GM13977 (cell line): Measurements from ENCODE around the gene DGCR6.
"Not testable (repeated sequence)": the region's sequence is repeated elsewhere in the genome, so short reads cannot be mapped to it uniquely, and the experiment has no call there.

Experiments used
- DNase-seq: peaks from one replicate; pipeline ENCODE4 v3.0.0; 2012; ENCODE audit warnings: low spot score
- in situ Hi-C: fragments of 300-500 bp; cut with MboI; formaldehyde crosslinking; loops from one replicate; pipeline ENCODE4 v1.12.0; 2022; ENCODE audit warnings: low sequenced_read_pairs, low pct_unique_long_range_greater_than_20kb, mixed read lengths, inconsistent platforms; ENCODE audit not compliant: unreplicated experiment
- TF ChIP-seq, protein P1 (sequence below): IDR thresholded peaks from 2 replicates; pipeline ENCODE4 v1.5.1; 2012; ENCODE audit warnings: mild to moderate bottlenecking, control low read depth; ENCODE audit not compliant: insufficient read depth; ENCODE audit errors: extremely low read depth, missing control alignments

Gene DGCR6

DNA sequence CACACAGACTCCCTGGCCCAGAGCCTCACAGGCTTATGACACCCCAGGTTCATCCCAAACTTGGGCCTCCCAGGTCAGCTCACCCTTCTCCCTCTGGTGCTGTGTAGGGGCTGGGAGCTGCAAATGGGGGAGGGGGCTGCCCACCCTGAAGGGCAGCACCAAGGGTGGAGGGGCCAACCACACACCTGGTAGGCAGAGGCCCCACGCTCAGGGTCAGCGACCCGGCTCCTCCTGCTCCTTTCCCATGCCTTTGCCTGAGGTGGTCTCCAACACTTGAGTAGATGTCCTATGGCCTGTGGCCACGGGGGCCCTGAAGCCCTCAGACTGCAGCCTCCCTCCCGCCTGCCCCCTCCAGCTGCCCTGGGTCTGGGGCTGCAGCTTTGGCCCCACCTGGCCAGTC is 3.4 kb downstream of the DGCR6 start:
- no peak for DNase-seq
- in situ Hi-C loops = no loop called here
- TF ChIP-seq, protein P1, sequence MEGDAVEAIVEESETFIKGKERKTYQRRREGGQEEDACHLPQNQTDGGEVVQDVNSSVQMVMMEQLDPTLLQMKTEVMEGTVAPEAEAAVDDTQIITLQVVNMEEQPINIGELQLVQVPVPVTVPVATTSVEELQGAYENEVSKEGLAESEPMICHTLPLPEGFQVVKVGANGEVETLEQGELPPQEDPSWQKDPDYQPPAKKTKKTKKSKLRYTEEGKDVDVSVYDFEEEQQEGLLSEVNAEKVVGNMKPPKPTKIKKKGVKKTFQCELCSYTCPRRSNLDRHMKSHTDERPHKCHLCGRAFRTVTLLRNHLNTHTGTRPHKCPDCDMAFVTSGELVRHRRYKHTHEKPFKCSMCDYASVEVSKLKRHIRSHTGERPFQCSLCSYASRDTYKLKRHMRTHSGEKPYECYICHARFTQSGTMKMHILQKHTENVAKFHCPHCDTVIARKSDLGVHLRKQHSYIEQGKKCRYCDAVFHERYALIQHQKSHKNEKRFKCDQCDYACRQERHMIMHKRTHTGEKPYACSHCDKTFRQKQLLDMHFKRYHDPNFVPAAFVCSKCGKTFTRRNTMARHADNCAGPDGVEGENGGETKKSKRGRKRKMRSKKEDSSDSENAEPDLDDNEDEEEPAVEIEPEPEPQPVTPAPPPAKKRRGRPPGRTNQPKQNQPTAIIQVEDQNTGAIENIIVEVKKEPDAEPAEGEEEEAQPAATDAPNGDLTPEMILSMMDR = no peak

DNA sequence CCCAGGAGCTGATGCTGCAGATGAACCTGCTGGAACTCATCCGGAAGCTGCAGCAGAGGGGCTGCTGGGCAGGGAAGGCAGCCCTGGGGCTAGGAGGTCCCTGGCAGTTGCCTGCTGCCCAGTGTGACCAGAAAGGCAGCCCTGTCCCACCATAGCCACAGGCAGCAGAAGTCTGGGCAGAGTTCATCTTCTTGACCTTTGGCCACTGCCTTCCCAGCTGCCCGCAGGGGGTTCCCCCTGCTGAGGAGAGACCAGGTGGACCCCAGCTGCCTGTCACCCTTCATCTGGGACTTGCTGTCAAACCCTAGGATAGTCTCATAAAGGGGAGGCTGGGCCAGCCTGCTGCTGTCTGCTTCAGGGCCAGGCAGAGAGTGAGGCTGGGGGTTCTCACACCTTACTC is 5.4 kb downstream of the DGCR6 start:
- DNase-seq, in situ Hi-C loops: not testable (repeated sequence)

DNA sequence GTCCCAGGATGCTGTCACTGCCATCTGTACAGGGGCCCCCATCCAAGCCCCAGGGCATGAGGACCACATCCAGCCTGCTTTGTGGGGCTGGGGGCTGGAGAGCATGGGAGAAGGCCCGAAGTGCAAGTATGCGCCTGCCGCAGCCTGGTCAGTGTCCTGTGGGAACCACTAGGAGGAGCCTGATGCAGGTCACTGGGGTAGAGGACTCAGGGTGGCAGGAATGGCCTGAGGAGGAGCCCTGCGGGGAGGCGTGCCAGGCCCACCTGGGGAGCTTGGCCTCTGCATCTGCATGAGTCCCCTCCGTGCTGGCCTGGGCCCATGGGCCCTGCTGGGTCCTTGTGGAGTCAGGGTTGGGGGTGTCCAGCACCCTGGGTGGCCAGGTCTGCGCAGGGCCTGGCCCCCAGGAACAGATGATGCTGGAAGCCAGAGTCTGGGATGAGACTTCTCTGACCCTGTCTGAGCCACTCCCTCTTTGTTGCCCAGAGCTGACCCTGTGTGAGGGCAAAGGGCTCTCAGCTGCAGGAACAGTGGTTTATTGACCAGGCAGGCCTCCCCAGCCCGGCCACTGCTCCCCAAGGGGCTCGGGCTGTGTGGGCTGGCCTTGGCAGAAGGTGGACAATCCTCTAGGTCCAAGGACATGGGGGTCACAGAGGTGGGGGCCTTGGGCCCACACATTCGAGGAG is 6.3 kb downstream of the DGCR6 start:
- DNase-seq, in situ Hi-C loops: not testable (repeated sequence)

DNA sequence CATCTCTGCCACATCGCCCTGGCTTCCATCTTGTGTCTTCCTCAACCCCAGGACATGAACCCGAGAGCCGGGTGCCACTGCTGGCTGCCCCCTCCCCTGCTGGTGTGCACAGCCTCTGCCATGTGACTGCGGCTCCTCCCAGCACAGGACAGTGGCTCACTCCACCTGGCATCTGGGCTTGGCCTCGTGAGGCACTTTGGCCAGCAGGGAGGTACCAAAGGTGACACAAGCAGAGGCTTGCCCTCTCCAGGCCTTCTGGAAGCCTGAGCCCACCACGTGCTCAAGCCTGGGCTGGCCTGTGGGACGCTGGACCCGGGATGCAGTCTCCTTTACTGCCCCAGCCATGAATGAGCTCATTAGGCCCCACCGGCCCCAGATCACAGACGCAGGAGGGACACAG is 8.4 kb downstream of the DGCR6 start:
- DNase-seq, in situ Hi-C loops: not testable (repeated sequence)

DNA sequence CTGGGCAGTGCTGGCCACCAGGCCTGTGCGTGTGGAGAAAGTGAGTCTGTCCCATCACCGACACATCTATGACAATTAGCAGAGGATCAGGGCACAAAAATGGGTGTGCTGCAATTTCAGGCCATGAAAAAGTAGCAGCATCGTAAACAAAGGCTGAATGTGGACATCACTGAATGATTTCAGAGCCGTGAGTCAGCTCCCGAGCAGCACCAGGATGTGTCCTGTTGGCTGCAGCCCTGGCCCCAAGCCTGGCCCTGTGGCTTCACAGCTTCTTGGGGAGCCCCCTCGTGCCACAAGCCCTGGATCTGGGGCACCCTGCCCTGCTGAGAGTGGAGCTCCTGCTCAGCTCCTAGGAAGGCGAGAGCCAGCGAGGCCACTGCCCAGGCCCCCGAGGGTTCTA is 9.4 kb downstream of the DGCR6 start:
- DNase-seq, in situ Hi-C loops: not testable (repeated sequence)

DNA sequence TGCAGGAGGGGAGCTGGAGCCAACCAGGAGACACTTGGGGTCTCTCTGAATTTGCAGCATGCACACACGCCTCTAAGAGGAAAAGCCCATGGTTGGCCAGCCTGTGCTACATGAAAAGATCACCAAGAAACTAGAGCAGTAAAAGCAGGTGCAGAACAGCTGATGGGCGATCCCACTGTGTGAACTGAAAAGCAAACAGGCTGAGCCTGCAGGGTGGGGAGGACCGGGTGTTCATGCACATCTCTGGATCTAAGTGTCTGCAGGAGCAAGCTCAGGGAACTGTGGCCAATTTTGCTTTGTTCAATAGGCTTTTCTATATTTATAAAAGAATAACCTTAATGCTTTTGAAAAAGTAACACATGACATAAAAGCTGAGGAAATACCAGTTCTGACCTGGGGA is 11.7 kb downstream of the DGCR6 start:
- DNase-seq, in situ Hi-C loops: not testable (repeated sequence)

DNA sequence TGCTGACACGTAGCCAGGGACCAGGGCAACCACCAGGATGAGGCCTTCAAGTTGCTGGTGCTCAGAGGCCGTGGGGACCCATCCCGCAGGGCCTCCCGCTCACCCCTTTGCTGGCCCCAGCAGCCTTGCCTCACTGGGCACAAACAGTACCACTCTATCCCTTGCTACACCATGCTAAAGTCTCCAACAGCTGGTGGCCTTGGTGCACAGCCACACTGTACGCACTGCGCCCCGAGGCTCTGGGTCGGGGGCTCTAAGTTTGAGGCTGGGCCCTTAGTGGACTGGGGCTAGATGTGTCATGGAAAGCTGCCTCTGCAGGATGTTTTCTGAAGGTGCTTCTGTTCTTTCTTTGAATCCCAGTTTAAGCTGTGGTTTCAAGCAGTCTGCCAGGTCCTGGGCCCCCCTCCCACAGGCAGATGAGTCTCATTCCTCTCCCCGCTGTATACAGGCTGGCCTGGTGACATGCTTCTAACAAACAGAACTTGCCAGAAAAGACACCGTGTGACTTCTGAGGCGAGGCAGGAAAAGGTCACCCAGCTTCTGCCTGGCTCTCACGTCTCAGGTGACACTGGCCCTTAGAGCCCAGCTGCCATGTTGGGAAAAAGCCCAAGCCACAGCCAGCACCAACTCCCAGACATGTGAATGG is 14.3 kb downstream of the DGCR6 start:
- in situ Hi-C loops, DNase-seq: not testable (repeated sequence)

GRCh38 chr22:18925368-18926064 is 19.4 kb downstream of the DGCR6 start:
- DNase-seq = no peak
- in situ Hi-C loops = no loop called here
- TF ChIP-seq, protein P1 = no peak

GRCh38 chr22:18927020-18927419 is 20.9 kb downstream of the DGCR6 start:
- in situ Hi-C loops = no loop called here
- DNase-seq = no peak
- TF ChIP-seq, protein P1 = no peak

- no peak for DNase-seq
- in situ Hi-C loops = no loop called here
- TF ChIP-seq, protein P1 = no peak
Observed at GRCh38 chr22:18927573-18927972, 21.5 kb downstream of the DGCR6 start.
